Suprapubic skin (tissue), 4 donors: ENCODE data around the gene IDI1.

Experiments used
- EP300 ChIP-seq: sonication (generic); formaldehyde crosslinking; IDR thresholded peaks from one replicate; pipeline ENCODE4 v1.6.1; 2017; ENCODE audit warnings: antibody characterized with exemption
- POLR2AphosphoS5 ChIP-seq, 3 donors: sonication (generic); formaldehyde crosslinking; IDR thresholded peaks; one replicate each; pipeline ENCODE4 v1.6.1; 2017; ENCODE audit warnings: antibody characterized with exemption in 3 of 3
- TF ChIP-seq, protein P1 (sequence below), 2 donors: fragments of 200-600 bp in 1 of 2; fragments of 450-650 bp in 1 of 2; sonication (generic) in 1 of 2; IDR thresholded peaks; one replicate each; pipeline ENCODE4 v1.5.1; 2016 to 2019; ENCODE audit warnings: antibody characterized with exemption in 2 of 2, mild to moderate bottlenecking in 1 of 2, moderate library complexity in 1 of 2

DNA sequence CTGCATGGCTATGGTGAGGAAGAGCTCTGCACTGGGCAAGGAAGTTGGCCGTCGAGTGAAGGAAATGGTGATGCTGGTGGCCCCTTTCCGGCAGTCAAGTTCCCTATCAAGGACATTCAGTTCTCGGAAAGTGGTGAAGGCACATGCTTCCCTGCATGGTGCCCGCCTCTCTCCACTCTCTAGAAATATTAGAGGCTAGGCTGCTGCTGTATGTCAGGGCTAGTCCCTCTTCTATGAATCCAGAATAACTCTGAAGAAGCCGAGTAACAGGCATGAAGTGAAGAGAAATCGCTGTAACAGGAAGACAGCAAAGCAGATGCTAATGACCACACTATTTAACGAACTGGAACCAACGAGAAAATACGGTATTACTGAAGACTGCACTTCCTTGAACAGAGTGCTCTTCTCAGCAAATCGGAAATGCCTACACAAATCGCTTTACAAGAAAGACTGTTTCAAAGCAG is 5.4 kb downstream of the IDI1 start:
- TF ChIP-seq EP300 (no peak), POLR2AphosphoS5 (IDR thresholded peaks at IDR 0.05) (no peak)
- TF ChIP-seq, protein P1, sequence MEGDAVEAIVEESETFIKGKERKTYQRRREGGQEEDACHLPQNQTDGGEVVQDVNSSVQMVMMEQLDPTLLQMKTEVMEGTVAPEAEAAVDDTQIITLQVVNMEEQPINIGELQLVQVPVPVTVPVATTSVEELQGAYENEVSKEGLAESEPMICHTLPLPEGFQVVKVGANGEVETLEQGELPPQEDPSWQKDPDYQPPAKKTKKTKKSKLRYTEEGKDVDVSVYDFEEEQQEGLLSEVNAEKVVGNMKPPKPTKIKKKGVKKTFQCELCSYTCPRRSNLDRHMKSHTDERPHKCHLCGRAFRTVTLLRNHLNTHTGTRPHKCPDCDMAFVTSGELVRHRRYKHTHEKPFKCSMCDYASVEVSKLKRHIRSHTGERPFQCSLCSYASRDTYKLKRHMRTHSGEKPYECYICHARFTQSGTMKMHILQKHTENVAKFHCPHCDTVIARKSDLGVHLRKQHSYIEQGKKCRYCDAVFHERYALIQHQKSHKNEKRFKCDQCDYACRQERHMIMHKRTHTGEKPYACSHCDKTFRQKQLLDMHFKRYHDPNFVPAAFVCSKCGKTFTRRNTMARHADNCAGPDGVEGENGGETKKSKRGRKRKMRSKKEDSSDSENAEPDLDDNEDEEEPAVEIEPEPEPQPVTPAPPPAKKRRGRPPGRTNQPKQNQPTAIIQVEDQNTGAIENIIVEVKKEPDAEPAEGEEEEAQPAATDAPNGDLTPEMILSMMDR (IDR thresholded peaks at IDR 0.05), result no peak
